ENCODE results near the gene DAB1. TPM values are rescaled to one million over a fixed set of nuclear protein-coding genes. Genes with fewer than 3 reads are reported as not detected.

DAB1 gene
- total RNA-seq, 2 experiments from 2014 or later = 0.52 to 0.61 TPM

GRCh38 chr1:56952501-56952900, 471.4 kb downstream of the DAB1 start:
- peaks cover 2% of the 10 kb centered on the region for H3K9me3 Mint-ChIP-seq
- ChIA-PET CTCF (no interaction called here), POLR2A (no interaction called here)
- Histone ChIP-seq H3K36me3 (ENCODE audit: insufficient read depth, low read length) (no peaks in the 10 kb centered on the region), H3K27ac (ENCODE audit: low read depth in 1 of 2, low read length in 2 of 2) (no peak overlapping the region), H3K4me1 (ENCODE audit: insufficient read depth, low read length) (no peaks in the 10 kb centered on the region), H3K27me3 (ENCODE audit: control insufficient read depth in 1 of 2, insufficient read depth in 2 of 2, low read length in 2 of 2) (no peaks in the 10 kb centered on the region), H3K4me3 (ENCODE audit: low read length) (no peak overlapping the region), H3K9me3 (ENCODE audit: control insufficient read depth in 1 of 2, insufficient read depth in 1 of 2, low read length in 2 of 2) (no peaks in the 10 kb centered on the region)
- no peak overlapping the region for H3K27ac Mint-ChIP-seq
- intact Hi-C loops (cut with DNase I, micrococcal nuclease) = no loop called here
- TF ChIP-seq CTCF (IDR thresholded peaks at IDR 0.05) = no peak
- peaks cover 8% of the 10 kb centered on the region for H3K27me3 Mint-ChIP-seq
- H3K4me1 Mint-ChIP-seq (ENCODE audit: low read depth) = no peaks in the 10 kb centered on the region
- H3K36me3 Mint-ChIP-seq (ENCODE audit: low read depth) = no peaks in the 10 kb centered on the region
- no peak for DNase-seq
- no peak overlapping the region for H3K4me3 Mint-ChIP-seq
- no peak for ATAC-seq (ENCODE audit: poor library complexity)

- H3K27me3 Mint-ChIP-seq = no peaks in the 10 kb centered on the region
- peaks cover 6% of the 10 kb centered on the region for H3K9me3 Mint-ChIP-seq
- intact Hi-C loops (cut with DNase I, micrococcal nuclease) = no loop called here
- Histone ChIP-seq H3K27ac (ENCODE audit: low read depth in 1 of 2, low read length in 2 of 2) (no peak overlapping the region), H3K4me1 (ENCODE audit: insufficient read depth, low read length) (no peaks in the 10 kb centered on the region), H3K36me3 (ENCODE audit: insufficient read depth, low read length) (no peaks in the 10 kb centered on the region), H3K9me3 (ENCODE audit: control insufficient read depth in 1 of 2, insufficient read depth in 1 of 2, low read length in 2 of 2) (no peaks in the 10 kb centered on the region), H3K4me3 (ENCODE audit: low read length) (no peak overlapping the region), H3K27me3 (ENCODE audit: control insufficient read depth in 1 of 2, insufficient read depth in 2 of 2, low read length in 2 of 2) (peaks cover 0 to 3% of the 10 kb centered on the region in 2 experiments)
- no peak for TF ChIP-seq CTCF (IDR thresholded peaks at IDR 0.05)
- no peaks in the 10 kb centered on the region for H3K36me3 Mint-ChIP-seq (ENCODE audit: low read depth)
- ChIA-PET CTCF (no interaction called here), POLR2A (no interaction called here)
- no peak for ATAC-seq (ENCODE audit: poor library complexity)
- no peak overlapping the region for H3K27ac Mint-ChIP-seq
- no peak overlapping the region for H3K4me3 Mint-ChIP-seq
- DNase-seq = no peak
- H3K4me1 Mint-ChIP-seq (ENCODE audit: low read depth) = no peaks in the 10 kb centered on the region
Observed at GRCh38 chr1:56948403-56949023, 475.3 kb downstream of the DAB1 start.

All from CD4-positive, alpha-beta T cell (primary cell).